Hepatocyte (in vitro differentiated cells): Measurements from ENCODE around the gene CATSPERD.

ENCODE experiments used
- EZH2 ChIP-seq: fragments of 200-600 bp; sonication (generic); IDR thresholded peaks from 2 replicates; pipeline ENCODE4 v1.6.1; 2016; ENCODE audit warnings: antibody characterized with exemption, mild to moderate bottlenecking, borderline replicate concordance
- TF ChIP-seq, protein P1 (sequence below): fragments of 200-600 bp; sonication (generic); IDR thresholded peaks from 2 replicates; pipeline ENCODE4 v1.5.1; 2016; ENCODE audit warnings: antibody characterized with exemption, mild to moderate bottlenecking; ENCODE audit not compliant: poor library complexity

GRCh38 chr19:5809053-5809452 is 88.6 kb downstream of the CATSPERD start:
- TF ChIP-seq, protein P1, sequence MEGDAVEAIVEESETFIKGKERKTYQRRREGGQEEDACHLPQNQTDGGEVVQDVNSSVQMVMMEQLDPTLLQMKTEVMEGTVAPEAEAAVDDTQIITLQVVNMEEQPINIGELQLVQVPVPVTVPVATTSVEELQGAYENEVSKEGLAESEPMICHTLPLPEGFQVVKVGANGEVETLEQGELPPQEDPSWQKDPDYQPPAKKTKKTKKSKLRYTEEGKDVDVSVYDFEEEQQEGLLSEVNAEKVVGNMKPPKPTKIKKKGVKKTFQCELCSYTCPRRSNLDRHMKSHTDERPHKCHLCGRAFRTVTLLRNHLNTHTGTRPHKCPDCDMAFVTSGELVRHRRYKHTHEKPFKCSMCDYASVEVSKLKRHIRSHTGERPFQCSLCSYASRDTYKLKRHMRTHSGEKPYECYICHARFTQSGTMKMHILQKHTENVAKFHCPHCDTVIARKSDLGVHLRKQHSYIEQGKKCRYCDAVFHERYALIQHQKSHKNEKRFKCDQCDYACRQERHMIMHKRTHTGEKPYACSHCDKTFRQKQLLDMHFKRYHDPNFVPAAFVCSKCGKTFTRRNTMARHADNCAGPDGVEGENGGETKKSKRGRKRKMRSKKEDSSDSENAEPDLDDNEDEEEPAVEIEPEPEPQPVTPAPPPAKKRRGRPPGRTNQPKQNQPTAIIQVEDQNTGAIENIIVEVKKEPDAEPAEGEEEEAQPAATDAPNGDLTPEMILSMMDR: no peak
- TF ChIP-seq EZH2: no peak
